ENCODE data around the gene AOPEP.

Gene AOPEP

DNA sequence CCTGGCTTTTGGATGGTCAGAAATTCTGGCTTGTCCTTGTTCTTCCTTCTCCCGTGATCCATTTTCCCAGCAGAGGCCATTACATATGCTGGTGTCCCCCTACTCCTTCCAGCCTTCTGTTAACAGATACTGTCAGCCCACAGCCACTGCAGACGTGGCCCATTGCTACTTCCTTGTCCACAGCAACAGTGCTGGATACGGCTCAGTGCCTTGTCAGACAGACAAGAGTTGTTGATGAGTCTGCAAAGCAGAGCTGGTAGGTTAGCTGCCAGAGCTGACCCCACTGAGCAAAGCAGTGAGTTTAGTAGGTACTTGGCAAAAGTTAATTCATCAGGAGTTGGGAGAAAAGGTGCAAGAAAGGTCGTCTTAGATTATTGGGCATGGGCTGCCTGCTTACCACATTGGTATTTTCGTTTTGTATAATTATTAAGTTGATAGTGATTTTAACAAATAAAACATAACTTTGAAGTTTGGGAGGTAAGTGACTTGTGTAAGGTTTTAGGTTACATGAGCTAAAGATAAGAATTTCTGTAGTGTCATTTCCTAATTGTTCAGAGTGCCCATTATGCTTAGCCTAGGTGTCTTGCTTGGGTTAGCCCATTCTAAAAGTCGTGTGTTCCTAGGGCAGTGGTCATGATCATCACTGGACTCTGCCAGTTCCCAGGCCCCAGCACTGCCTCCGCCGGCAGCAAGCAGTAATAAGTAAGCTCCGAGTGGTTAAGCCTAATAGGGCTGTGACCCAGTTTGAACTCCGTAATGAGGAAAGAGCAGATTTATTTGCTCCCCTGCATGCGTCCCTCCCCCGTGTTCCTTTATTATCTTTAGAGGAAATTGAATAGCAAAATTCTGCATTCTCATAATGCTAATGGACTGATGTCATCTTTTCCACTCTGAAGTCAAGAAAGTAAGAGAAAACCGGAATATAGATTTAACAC is 299.0 kb downstream of the AOPEP start:
- no peak overlapping the region for H3K9ac ChIP-seq (ENCODE audit: low read length)
- H3K4me2 ChIP-seq (ENCODE audit: low read length) = no peak overlapping the region
- H3K9me2 ChIP-seq (ENCODE audit: low read depth, low read length) = no peaks in the 10 kb centered on the region
- H3K36me3 ChIP-seq (ENCODE audit: insufficient read depth, low read length) = peaks cover 11% of the 10 kb centered on the region; the same call in 1 of the 2 replicates
- H4K20me1 ChIP-seq (ENCODE audit: insufficient read depth, low read length) = no peaks in the 10 kb centered on the region
- no peaks in the 10 kb centered on the region for H3K27me3 ChIP-seq (ENCODE audit: insufficient read depth, low read length)
- no peaks in the 10 kb centered on the region for H3F3A ChIP-seq (ENCODE audit: insufficient read depth, low read length)
- peaks cover 38% of the 10 kb centered on the region for H3K4me1 ChIP-seq (ENCODE audit: insufficient read depth, low read length, severe bottlenecking)
- no peak for TF ChIP-seq EZH2 (IDR thresholded peaks at IDR 0.05; ENCODE audit: borderline replicate concordance, low read length)
- TF ChIP-seq, protein P1, sequence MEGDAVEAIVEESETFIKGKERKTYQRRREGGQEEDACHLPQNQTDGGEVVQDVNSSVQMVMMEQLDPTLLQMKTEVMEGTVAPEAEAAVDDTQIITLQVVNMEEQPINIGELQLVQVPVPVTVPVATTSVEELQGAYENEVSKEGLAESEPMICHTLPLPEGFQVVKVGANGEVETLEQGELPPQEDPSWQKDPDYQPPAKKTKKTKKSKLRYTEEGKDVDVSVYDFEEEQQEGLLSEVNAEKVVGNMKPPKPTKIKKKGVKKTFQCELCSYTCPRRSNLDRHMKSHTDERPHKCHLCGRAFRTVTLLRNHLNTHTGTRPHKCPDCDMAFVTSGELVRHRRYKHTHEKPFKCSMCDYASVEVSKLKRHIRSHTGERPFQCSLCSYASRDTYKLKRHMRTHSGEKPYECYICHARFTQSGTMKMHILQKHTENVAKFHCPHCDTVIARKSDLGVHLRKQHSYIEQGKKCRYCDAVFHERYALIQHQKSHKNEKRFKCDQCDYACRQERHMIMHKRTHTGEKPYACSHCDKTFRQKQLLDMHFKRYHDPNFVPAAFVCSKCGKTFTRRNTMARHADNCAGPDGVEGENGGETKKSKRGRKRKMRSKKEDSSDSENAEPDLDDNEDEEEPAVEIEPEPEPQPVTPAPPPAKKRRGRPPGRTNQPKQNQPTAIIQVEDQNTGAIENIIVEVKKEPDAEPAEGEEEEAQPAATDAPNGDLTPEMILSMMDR (IDR thresholded peaks at IDR 0.05; ENCODE audit: low read length) = no peak
- no peak overlapping the region for H2AFZ ChIP-seq (ENCODE audit: low read length)
- H3K4me3 ChIP-seq (ENCODE audit: low read depth, low read length, poor library complexity, severe bottlenecking) = no peak overlapping the region
- no peaks in the 10 kb centered on the region for H3K9me3 ChIP-seq (ENCODE audit: low read length)
- H3K79me2 ChIP-seq (ENCODE audit: insufficient read depth, low read length) = no peaks in the 10 kb centered on the region
- H3K27ac ChIP-seq (ENCODE audit: low read depth, low read length, poor library complexity, severe bottlenecking) = peak overlapping the region; percentile 46

DNA sequence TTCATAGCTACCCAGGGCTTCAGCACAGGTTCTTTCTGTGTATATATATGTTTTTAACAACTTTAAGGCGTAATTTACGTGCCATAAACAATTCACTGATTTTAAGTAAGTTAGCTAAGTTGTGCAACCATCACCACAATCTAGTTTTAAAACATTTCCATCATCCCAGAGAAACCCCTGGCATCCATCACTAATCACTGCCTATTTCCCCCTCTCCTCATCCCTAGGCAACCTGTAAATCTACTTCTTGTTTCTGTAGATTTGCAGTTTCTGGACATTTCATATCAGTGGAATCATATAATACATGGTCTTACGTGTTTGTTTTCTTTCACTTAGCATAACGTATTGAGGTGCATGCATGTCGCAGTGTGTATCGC is 299.6 kb downstream of the AOPEP start:
- Histone ChIP-seq H3F3A (ENCODE audit: insufficient read depth, low read length) (no peaks in the 10 kb centered on the region), H3K36me3 (ENCODE audit: insufficient read depth, low read length) (peaks cover 11% of the 10 kb centered on the region; the same call in 1 of the 2 replicates), H3K4me1 (ENCODE audit: insufficient read depth, low read length, severe bottlenecking) (peaks cover 44% of the 10 kb centered on the region), H3K9me3 (ENCODE audit: low read length) (no peaks in the 10 kb centered on the region), H3K27me3 (ENCODE audit: insufficient read depth, low read length) (no peaks in the 10 kb centered on the region), H2AFZ (ENCODE audit: low read length) (no peak overlapping the region), H3K4me2 (ENCODE audit: low read length) (no peak overlapping the region), H3K27ac (ENCODE audit: low read depth, low read length, poor library complexity, severe bottlenecking) (no peak overlapping the region), H3K4me3 (ENCODE audit: low read depth, low read length, poor library complexity, severe bottlenecking) (no peak overlapping the region), H3K79me2 (ENCODE audit: insufficient read depth, low read length) (no peaks in the 10 kb centered on the region), H3K9me2 (ENCODE audit: low read depth, low read length) (no peaks in the 10 kb centered on the region), H3K9ac (ENCODE audit: low read length) (no peak overlapping the region), H4K20me1 (ENCODE audit: insufficient read depth, low read length) (no peaks in the 10 kb centered on the region)
- TF ChIP-seq EZH2 (IDR thresholded peaks at IDR 0.05; ENCODE audit: borderline replicate concordance, low read length) = no peak
- TF ChIP-seq, protein P1 (IDR thresholded peaks at IDR 0.05; ENCODE audit: low read length) = no peak

DNA sequence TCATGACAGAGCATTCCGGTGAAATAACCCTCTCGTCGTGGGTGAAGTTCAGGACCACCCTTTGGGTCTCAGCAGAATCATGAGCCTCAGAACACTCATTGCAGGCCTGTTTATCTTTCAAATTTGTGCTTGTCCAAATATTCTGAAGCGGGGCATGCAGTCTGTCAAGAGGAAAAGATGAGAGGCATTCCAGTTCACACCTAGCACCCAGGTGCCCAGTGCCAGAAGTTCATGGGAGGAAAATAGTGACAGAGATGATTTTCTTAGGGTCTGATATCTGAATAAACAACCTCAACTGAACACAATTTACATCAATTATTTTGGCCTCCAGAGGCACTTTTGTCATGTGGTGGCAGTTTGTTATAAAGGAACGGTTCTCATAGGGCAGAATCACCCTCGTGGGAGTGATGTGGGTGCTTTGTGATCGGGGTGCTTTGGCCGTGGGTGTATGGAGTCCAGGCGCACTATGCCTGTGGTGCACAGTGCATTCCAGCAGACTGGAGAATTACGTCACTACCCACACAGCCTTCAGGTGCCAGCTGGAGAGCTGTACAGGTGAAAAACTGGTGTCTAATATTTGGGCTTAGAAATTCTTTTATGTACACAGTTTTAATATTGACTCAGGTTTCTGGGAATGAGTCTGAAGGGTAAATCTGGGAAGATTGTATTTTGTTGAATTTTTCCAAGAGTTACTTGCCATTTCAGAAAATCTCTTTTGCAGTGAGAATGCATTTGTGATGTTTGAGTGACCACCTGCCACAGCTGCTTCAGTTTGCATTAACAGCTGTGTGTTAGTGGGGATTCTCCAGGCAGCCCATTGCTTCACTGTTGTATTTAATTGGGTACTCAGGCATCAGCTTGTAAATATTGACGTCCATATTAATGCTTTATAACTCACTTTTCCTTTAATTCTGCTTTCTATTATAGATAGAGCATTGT is 301.7 kb downstream of the AOPEP start:
- peaks cover 65% of the 10 kb centered on the region for H3K4me1 ChIP-seq (ENCODE audit: insufficient read depth, low read length, severe bottlenecking)
- H3K79me2 ChIP-seq (ENCODE audit: insufficient read depth, low read length) = no peaks in the 10 kb centered on the region
- H3K9me2 ChIP-seq (ENCODE audit: low read depth, low read length) = no peaks in the 10 kb centered on the region
- no peak overlapping the region for H2AFZ ChIP-seq (ENCODE audit: low read length)
- no peak overlapping the region for H3K4me2 ChIP-seq (ENCODE audit: low read length)
- no peaks in the 10 kb centered on the region for H3K9me3 ChIP-seq (ENCODE audit: low read length)
- H3F3A ChIP-seq (ENCODE audit: insufficient read depth, low read length) = no peaks in the 10 kb centered on the region
- no peaks in the 10 kb centered on the region for H3K27me3 ChIP-seq (ENCODE audit: insufficient read depth, low read length)
- H4K20me1 ChIP-seq (ENCODE audit: insufficient read depth, low read length) = no peaks in the 10 kb centered on the region
- TF ChIP-seq EZH2 (IDR thresholded peaks at IDR 0.05; ENCODE audit: borderline replicate concordance, low read length) = no peak
- TF ChIP-seq, protein P1 (IDR thresholded peaks at IDR 0.05; ENCODE audit: low read length) = no peak
- H3K4me3 ChIP-seq (ENCODE audit: low read depth, low read length, poor library complexity, severe bottlenecking) = no peak overlapping the region
- no peak overlapping the region for H3K9ac ChIP-seq (ENCODE audit: low read length)
- peaks cover 4% of the 10 kb centered on the region; the same call in 1 of the 2 replicates for H3K36me3 ChIP-seq (ENCODE audit: insufficient read depth, low read length)
- no peak overlapping the region for H3K27ac ChIP-seq (ENCODE audit: low read depth, low read length, poor library complexity, severe bottlenecking)

Data from OCI-LY1 (cell line).